ENCODE data around the gene CCM2. TPM values are rescaled to one million over a fixed set of nuclear protein-coding genes. Genes with fewer than 3 reads are reported as not detected.
"Not testable (repeated sequence)": the region's sequence is repeated elsewhere in the genome, so short reads cannot be mapped to it uniquely, and the experiment has no call there.

CCM2 gene
- polyA plus RNA-seq, 4 donors, result 24.9 to 30.3 (median 28.0) TPM

DNA sequence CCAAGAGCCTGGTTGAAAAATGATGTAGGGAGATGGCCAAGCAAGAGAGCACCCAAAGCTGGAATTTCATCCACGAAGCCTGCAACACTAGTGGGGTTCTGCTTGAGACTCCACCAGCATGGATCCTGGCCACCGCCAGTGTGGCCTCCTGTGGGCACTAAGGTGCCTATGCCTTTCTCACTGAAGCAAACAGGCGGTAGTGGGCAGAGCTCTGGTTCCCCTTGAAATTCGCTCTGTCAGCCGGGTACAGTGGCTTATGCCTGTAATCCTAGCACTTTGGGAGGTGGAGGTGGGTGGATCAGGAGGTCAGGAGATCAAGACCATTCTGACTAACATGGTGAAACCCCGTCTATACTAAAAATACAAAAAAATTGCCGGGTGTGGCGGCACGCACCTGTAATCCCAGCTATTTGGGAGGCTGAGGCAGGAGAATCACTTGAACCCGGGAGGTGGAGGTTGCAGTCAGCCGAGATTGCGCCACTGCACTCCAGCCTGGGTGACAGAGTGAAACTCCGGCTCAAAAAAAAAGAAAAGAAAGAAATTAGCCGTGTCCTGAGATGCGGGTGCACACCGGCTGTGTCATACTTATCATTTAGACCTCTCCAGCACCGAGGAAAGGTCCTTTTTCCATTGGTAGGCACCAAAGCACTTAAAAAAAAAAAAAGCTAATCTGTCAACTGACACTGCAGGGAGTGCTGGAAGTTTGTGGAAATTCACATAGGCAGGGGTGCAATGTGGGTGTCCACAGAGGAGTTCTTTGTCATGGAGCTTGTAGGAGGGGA lies 28.3 kb downstream of the CCM2 start:
- DNase-seq (ENCODE audit: low read depth in 4 of 4, low spot score in 3 of 4), result no peak

GRCh38 chr7:45028920-45029344 lies 28.9 kb downstream of the CCM2 start:
- no peak for DNase-seq (ENCODE audit: low read depth in 4 of 4, low spot score in 3 of 4)

DNA sequence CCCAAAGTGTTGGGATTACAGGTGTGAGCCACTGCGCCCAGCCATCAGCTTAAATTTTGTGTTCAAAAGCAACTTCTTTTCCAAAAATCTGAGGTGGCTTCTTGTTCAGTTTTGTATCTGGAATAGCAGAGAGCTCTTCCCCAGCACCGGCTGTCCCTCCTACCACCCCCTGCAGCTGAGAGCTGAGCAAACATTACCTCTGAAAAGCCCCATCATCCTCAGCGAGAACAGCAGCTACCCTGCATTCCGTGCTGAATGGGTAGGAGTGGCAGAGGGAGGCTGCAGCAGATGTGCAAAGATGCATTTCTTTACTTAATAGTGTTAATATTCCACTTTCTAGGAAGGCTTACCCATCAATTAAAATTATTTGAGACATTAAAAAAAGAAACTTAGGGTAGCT lies 31.8 kb downstream of the CCM2 start:
- DNase-seq (ENCODE audit: low read depth in 4 of 4, low spot score in 3 of 4), result no peak

DNA sequence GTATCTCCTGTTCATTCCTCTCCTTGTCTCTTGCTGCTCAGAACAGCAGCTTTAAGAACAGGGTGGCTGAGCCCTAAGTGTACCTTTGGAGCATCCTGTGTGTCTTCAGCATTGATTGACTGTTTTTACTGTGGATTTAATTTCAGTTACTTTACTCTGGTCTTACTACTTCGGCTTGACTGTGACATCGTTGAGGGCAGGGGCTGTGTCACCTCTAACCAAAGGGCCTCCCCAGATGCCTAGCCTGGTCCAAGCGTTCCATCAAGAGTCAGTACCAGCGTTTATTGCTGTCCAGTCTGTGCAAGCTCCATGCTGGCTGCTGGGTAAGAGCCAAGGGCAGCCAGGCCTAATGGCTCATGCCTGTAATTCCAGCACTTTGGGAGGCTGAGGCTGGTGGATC lies 32.4 kb downstream of the CCM2 start:
- no peak for DNase-seq (ENCODE audit: low read depth in 4 of 4, low spot score in 3 of 4)

- no peak for DNase-seq (ENCODE audit: low read depth in 4 of 4, low spot score in 3 of 4)
These were observed 33.4 kb downstream of the CCM2 start for GRCh38 chr7:45033261-45033930.

DNA sequence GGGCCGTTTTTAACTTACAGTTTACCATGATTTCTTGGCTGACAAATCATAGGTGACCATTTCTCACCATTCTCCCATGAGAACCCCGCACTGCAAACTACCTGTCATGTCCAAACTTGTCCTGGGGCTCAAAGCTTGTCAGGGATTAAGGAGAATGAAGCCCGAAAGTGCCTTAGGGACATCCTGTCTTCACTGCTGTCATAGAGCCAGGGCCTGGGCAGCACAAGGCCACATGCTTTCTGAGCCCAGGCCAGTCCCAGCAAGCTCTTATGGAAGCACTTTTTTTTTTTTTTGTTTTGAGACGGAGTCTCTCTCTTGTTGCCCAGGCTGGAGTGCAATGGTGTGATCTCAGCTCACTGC lies 33.9 kb downstream of the CCM2 start:
- no peak for DNase-seq (ENCODE audit: low read depth in 4 of 4, low spot score in 3 of 4)

DNA sequence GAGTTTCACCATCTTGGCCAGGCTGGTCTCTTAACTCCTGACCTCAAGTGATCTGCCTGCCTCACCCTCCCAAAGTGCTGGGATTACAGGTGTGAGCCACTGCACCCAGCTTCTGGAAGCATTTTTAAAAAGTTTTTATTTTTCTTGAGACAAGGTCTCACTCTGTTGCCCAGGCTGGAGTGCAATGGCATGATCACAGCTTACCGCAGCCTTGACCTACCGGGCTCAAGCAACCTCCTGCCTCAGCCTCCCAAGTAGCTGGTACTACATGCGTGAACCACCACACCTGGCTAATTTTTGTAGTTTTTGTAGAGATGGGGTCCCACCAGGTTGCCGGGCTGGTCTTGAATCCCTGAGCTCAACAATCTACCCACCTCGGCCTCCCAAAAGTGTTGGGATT lies 34.7 kb downstream of the CCM2 start:
- not testable (repeated sequence) for DNase-seq (ENCODE audit: low read depth in 4 of 4, low spot score in 3 of 4)

DNA sequence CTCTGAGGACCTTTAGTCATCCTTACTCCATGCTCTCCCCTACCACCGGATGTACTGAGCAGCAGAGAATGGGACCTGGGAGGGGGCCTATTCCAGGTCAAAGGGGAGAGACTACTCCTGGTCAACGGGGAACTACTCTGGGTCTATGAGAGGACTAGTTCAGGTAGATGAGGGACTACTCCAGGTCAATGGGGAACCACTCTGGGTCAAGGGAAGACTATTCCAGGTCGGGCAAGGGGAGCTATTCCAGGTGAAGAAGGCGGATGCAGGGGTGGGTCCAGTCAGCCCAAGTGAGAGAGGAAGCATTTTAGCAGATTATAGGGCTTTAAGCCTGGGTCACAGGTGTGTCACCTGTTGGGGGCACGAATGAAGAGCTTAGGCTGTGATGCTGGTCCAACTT lies 35.4 kb downstream of the CCM2 start:
- DNase-seq (ENCODE audit: low read depth in 4 of 4, low spot score in 3 of 4), result no peak

DNA sequence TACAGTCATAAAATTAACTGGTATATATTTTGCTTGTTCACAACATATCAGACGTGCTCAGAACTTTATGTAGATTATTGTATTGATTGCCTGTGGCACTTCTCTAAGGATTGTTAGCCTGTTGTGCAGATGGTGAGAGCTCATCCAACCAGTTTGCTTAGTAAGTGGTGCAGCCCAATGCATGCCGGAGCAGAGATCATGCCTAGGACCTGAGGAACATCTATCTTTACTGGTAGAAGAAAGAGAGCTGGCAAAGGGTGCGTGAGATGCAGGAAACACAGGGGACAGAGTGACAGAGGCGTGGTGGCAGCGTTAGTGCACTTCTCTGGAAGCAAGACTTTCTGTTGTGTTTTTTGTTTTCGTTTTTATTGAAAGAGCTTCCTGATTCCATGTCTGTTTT lies 35.9 kb downstream of the CCM2 start:
- DNase-seq (ENCODE audit: low read depth in 4 of 4, low spot score in 3 of 4), result no peak

DNA sequence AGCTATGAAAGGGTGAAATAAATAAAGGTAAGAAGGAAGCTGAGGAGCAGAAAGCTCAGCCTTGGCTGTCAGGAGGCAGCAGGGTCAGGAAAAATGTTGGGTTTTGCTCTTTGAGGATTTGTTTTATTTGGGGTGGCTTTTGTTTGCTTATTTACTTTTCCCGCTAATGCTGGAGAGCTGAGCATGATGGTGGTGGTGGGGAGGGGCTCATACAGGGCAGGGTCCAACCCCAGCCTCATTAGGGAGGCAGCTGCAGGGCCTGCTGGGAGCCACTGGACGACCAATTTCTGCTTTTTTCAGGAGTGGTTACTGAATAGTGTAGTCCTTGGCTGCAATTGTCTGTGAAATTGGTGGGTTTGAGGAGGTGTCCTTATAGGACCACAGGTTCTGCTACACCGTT lies 36.3 kb downstream of the CCM2 start:
- no peak for DNase-seq (ENCODE audit: low read depth in 4 of 4, low spot score in 3 of 4)

GRCh38 chr7:45036796-45037195 lies 36.8 kb downstream of the CCM2 start:
- no peak for DNase-seq (ENCODE audit: low read depth in 4 of 4, low spot score in 3 of 4)

- no peak for DNase-seq (ENCODE audit: low read depth in 4 of 4, low spot score in 3 of 4)
These were observed 37.9 kb downstream of the CCM2 start for GRCh38 chr7:45037876-45038275.

DNA sequence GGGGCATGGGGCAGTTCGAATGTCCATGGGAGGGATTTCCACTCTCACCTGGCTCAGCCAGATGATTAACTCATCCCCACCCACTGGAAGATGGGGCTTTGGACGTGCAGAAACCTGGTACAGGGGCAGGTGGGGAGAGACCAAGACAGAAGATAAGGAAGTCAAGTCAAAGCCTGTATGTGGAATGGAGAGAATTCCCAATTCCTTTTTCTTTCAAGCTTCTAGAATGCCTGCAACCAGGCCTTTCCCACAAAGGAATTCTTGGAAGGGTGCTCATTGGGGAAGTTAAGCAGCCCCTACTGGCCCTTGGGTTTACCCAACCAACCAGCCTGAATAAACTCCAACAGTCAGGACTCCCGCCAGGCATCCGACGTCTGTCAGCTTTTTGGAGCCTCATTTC lies 39.1 kb downstream of the CCM2 start:
- no peak for DNase-seq (ENCODE audit: low read depth in 4 of 4, low spot score in 3 of 4)

- DNase-seq (ENCODE audit: low read depth in 4 of 4, low spot score in 3 of 4), result no peak
These were observed 44.3 kb downstream of the CCM2 start for GRCh38 chr7:45044338-45044737.

- DNase-seq (ENCODE audit: low read depth in 4 of 4, low spot score in 3 of 4), result no peak
These were observed 48.7 kb downstream of the CCM2 start for GRCh38 chr7:45048748-45049147.

DNA sequence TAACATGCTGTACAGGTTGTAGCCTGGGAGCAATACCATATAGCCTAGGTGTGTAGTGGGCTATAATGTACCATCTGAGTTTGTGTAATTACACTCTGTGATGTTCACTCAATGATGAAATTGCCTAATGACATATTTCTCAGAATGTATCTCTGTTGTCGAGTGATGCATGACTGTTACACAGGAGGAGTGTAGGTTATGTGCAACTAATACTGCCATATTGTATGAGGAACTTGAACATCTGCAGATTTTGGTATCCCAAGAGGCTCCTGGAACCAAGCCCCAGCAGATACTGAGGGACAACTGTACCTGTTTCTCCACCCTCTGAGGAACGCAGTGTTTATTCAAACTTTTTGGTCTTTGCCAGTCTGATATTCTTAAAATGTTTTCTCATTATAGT lies 50.2 kb downstream of the CCM2 start:
- no peak for DNase-seq (ENCODE audit: low read depth in 4 of 4, low spot score in 3 of 4)

GRCh38 chr7:45052011-45052410 lies 52.0 kb downstream of the CCM2 start:
- DNase-seq (ENCODE audit: low read depth in 4 of 4, low spot score in 3 of 4), result no peak

GRCh38 chr7:45053401-45053800 lies 53.4 kb downstream of the CCM2 start:
- no peak for DNase-seq (ENCODE audit: low read depth in 4 of 4, low spot score in 3 of 4)

- no peak for DNase-seq (ENCODE audit: low read depth in 4 of 4, low spot score in 3 of 4)
These were observed 53.9 kb downstream of the CCM2 start for GRCh38 chr7:45053941-45054340.

- DNase-seq (ENCODE audit: low read depth in 4 of 4, low spot score in 3 of 4), result no peak
These were observed 54.4 kb downstream of the CCM2 start for GRCh38 chr7:45054442-45054841.

GRCh38 chr7:45055016-45055415 lies 55.0 kb downstream of the CCM2 start:
- DNase-seq (ENCODE audit: low read depth in 4 of 4, low spot score in 3 of 4), result no peak

GRCh38 chr7:45055594-45056219 lies 55.7 kb downstream of the CCM2 start:
- DNase-seq (ENCODE audit: low read depth in 4 of 4, low spot score in 3 of 4), result no peak

All from left renal pelvis (tissue), 4 donors.